ENCODE measurements around the gene DDX51. TPM values are rescaled to one million over a fixed set of nuclear protein-coding genes. Genes with fewer than 3 reads are reported as not detected.

DDX51 gene
- total RNA-seq, 4 donors from 2014 or later: 9.1 to 12.8 (median 11.3) TPM

- Histone ChIP-seq H3K9me3 (no peaks in the 10 kb centered on the region), H3K27me3 (no peaks in the 10 kb centered on the region), H3K4me3 (no peak overlapping the region), H3K36me3 (peaks cover 5 to 49% (median 39%) of the 10 kb centered on the region in 4 donors), H3K4me1 (peaks cover 0 to 12% (median 9%) of the 10 kb centered on the region in 4 donors), H3K27ac (replicated peaks in 1 of 4) (no peak overlapping the region)
- no peak for DNase-seq (ENCODE audit: extremely low spot score)
- intact Hi-C loops (cut with DNase I): loop anchor here (5.0 to 10.0 kb wide), 2 partner anchors 262 to 460 kb away; partner anchors contain the start of genes LRCOL1 and P2RX2
- no peak for TF ChIP-seq EP300 (IDR thresholded peaks at IDR 0.05)
- no peak for TF ChIP-seq POLR2A (IDR thresholded peaks at IDR 0.05; ENCODE audit: low read depth)
- TF ChIP-seq CTCF (IDR thresholded peaks at IDR 0.05): no peak
- no peak for TF ChIP-seq POLR2AphosphoS5 (IDR thresholded peaks at IDR 0.05)
- 87% methylated on average over 42 of the region's 51 CpGs for WGBS
Measured at GRCh38 chr12:132154941-132155770, 11.0 kb upstream of the DDX51 start.

- 84% methylated on average over 9 of the region's 21 CpGs for WGBS
- no peaks in the 10 kb centered on the region for H3K27me3 ChIP-seq
- intact Hi-C loops (cut with DNase I): loop anchor here (5.0 to 10.0 kb wide), 2 partner anchors 263 to 460 kb away; partner anchors contain the start of genes LRCOL1 and P2RX2
- H3K4me3 ChIP-seq: peak overlapping the region; percentile 30 to 53 (median 36)
- H3K9me3 ChIP-seq: no peaks in the 10 kb centered on the region
- DNase-seq (ENCODE audit: extremely low spot score): no peak
- TF ChIP-seq EP300 (IDR thresholded peaks at IDR 0.05) (no peak), CTCF (IDR thresholded peaks at IDR 0.05) (no peak), POLR2AphosphoS5 (IDR thresholded peaks at IDR 0.05) (no peak)
- H3K4me1 ChIP-seq: peaks cover 0 to 12% (median 9%) of the 10 kb centered on the region in 4 donors
- no peak overlapping the region for H3K27ac ChIP-seq (replicated peaks in 1 of 4)
- H3K36me3 ChIP-seq: peaks cover 5 to 49% (median 40%) of the 10 kb centered on the region in 4 donors
Measured at GRCh38 chr12:132154341-132154761, 10.2 kb upstream of the DDX51 start.

GRCh38 chr12:132153501-132154340 lies 9.6 kb upstream of the DDX51 start:
- no peak overlapping the region for H3K27ac ChIP-seq (replicated peaks in 1 of 4)
- no peaks in the 10 kb centered on the region for H3K27me3 ChIP-seq
- peaks cover 0 to 12% (median 9%) of the 10 kb centered on the region in 4 donors for H3K4me1 ChIP-seq
- intact Hi-C loops (cut with DNase I): loop anchor here (5.0 to 10.0 kb wide), 2 partner anchors 264 to 461 kb away; partner anchors contain the start of genes LRCOL1 and P2RX2
- H3K4me3 ChIP-seq: peak overlapping the region; percentile 30 to 53 (median 36)
- DNase-seq (ENCODE audit: extremely low spot score): no peak
- peaks cover 5 to 52% (median 42%) of the 10 kb centered on the region in 4 donors for H3K36me3 ChIP-seq
- WGBS: 55% methylated on average over 10 of the region's 41 CpGs
- H3K9me3 ChIP-seq: no peaks in the 10 kb centered on the region
- TF ChIP-seq POLR2AphosphoS5 (IDR thresholded peaks at IDR 0.05) (no peak), CTCF (IDR thresholded peaks at IDR 0.05) (peak; percentile 86 to 96 (median 88))

- no peak for TF ChIP-seq POLR2A (IDR thresholded peaks at IDR 0.05; ENCODE audit: low read depth)
- TF ChIP-seq CTCF (IDR thresholded peaks at IDR 0.05): no peak
- TF ChIP-seq POLR2AphosphoS5 (IDR thresholded peaks at IDR 0.05): no peak
- TF ChIP-seq EP300 (IDR thresholded peaks at IDR 0.05): no peak
- 90% methylated on average over 17 of the region's 20 CpGs for WGBS
- H3K36me3 ChIP-seq: peaks cover 5 to 54% (median 46%) of the 10 kb centered on the region in 4 donors
Measured at GRCh38 chr12:132152953-132153352, 8.8 kb upstream of the DDX51 start.

More at GRCh38 chr12:132152953-132153352, 8.8 kb upstream of the DDX51 start:
- H3K4me1 ChIP-seq: peaks cover 0 to 12% (median 9%) of the 10 kb centered on the region in 4 donors
- no peaks in the 10 kb centered on the region for H3K9me3 ChIP-seq
- H3K4me3 ChIP-seq: no peak overlapping the region
- intact Hi-C loops (cut with DNase I): loop anchor here (5.0 to 10.0 kb wide), 2 partner anchors 264 to 462 kb away; partner anchors contain the start of genes LRCOL1 and P2RX2
- no peak overlapping the region for H3K27ac ChIP-seq (replicated peaks in 1 of 4)
- no peaks in the 10 kb centered on the region for H3K27me3 ChIP-seq
- DNase-seq (ENCODE audit: extremely low spot score): no peak

Data from esophagus muscularis mucosa (tissue), 4 donors.